Lung (tissue), 12 donors: ENCODE data around the gene LRTM2. TPM values are rescaled to one million over a fixed set of nuclear protein-coding genes. Genes with fewer than 3 reads are reported as not detected.

Experiments used
- ATAC-seq: fragments of 200-7000 bp; cut with Tn5 transposase; one replicate; pipeline ENCODE4 v1.9.1; 2020; ENCODE audit warnings: moderate number of reproducible peaks; ENCODE audit not compliant: insufficient read depth, low FRiP score
- DNase-seq, 3 donors: peaks; one replicate each; pipeline ENCODE4 v3.0.0-alpha.2; 2013 to 2017
- H3K27ac ChIP-seq, 2 donors: one replicate each; pipeline ENCODE4 v1.5.1; 2013; ENCODE audit warnings: mild to moderate bottlenecking in 2 of 2, moderate library complexity in 2 of 2, control low read depth in 1 of 2, inconsistent platforms in 1 of 2, low read depth in 1 of 2, low read length in 1 of 2
- H3K27me3 ChIP-seq, 3 donors: one replicate each; pipeline ENCODE4 v1.5.1; 2013; ENCODE audit warnings: low read length in 2 of 3; ENCODE audit not compliant: control insufficient read depth in 3 of 3, insufficient read depth in 3 of 3
- H3K36me3 ChIP-seq, 4 donors: one replicate each; pipeline ENCODE4 v1.5.1; 2013; ENCODE audit warnings: low read length in 4 of 4, mild to moderate bottlenecking in 1 of 4, moderate library complexity in 1 of 4; ENCODE audit not compliant: control insufficient read depth in 4 of 4, insufficient read depth in 4 of 4
- H3K4me1 ChIP-seq, 5 donors: one replicate each; pipeline ENCODE4 v1.5.1; 2013; ENCODE audit warnings: low read length in 5 of 5, mild to moderate bottlenecking in 2 of 5, moderate library complexity in 1 of 5; ENCODE audit not compliant: control insufficient read depth in 5 of 5, insufficient read depth in 5 of 5
- H3K4me3 ChIP-seq: one replicate; pipeline ENCODE4 v1.5.1; 2013; ENCODE audit warnings: mild to moderate bottlenecking, control low read depth, moderate library complexity
- H3K9ac ChIP-seq, 2 donors: one replicate each; pipeline ENCODE4 v1.5.1; 2013; ENCODE audit warnings: low read length in 2 of 2, control low read depth in 1 of 2; ENCODE audit not compliant: insufficient read depth in 1 of 2
- H3K9me3 ChIP-seq, 4 donors: one replicate each; pipeline ENCODE4 v1.5.1; 2013; ENCODE audit warnings: low read length in 3 of 4, mild to moderate bottlenecking in 1 of 4, moderate library complexity in 1 of 4; ENCODE audit not compliant: control insufficient read depth in 4 of 4, insufficient read depth in 3 of 4
- CTCF ChIP-seq: IDR thresholded peaks from 2 replicates; pipeline ENCODE4 v1.5.1; 2012; ENCODE audit warnings: mild to moderate bottlenecking; ENCODE audit errors: control extremely low read depth, extremely low read depth
- WGBS, 2 donors: extraction: QIAGEN DNeasy Blood & Tissue Kit; methylation state at CpG; one replicate each; pipeline ENCODE4 v1.1.7; 2013; 5-methylcytosine and 5-hydroxymethylcytosine counted together
- polyA plus RNA-seq, 2 donors: library from polyadenylated mRNA; stranded (reverse); fragments of 200-250 nt; gene quantifications; one replicate each; pipeline ENCODE4 v1.2.1, GENCODE V29; 2013
- total RNA-seq, 2 donors: library from RNA; depleted of rRNA in 1 of 2; stranded (reverse); fragments of >200 nt in 1 of 2; gene quantifications; one replicate each; pipeline ENCODE4 v1.2.1, GENCODE V29; 2014 to 2021
- donor health status: control.
- donor health status: control.
- donor health status: Bipolar disorder and iron deficiency.
- donor health status: healthy.
- donor health status: DM: yes; HTN: yes; CAD: no.

The LRTM2 gene
- total and polyA plus RNA-seq, 4 donors: 0.01 to 0.06 TPM; not detected in 2

DNA sequence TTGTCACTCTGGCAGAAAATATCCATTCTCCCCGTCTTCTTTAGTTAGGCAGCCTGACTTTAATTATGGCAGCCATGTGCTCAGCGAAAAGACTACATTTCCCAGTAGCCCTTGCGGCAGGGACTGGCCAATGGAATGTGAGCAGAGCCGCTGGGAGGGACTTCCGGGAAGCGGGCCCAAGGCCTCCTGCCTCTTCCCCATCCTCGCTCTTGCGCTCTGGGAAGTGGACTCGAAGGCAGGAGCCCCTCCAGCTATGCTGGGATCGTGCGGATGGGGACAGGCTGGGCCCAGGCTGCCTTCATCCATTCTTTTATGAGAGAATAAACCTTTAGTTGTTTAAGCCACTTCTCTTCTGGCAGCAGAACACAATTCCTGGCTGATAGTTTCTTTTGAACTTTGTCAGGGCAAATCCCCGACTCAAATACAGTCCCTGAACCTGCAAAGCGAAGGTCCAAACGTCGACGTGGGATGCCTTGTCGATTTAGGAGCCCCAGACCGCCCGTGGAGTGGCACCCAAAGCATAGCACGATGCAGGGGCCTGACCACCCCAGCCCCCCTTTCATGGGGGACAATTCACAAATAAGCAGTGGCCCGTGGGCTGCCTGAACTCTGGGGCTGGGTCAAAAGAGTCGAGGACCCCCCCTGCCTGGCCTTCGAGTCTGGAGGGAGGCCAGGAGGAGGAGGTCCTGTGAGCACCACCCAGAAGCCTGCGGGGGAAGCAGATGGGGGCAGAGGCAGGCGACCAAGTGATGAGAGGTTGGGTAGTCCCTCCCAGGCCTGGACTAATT, 15.6 kb upstream of the LRTM2 start:
- peak; percentile 90 for ATAC-seq
- Histone ChIP-seq H3K4me1 (peaks cover 0 to 6% (median 0%) of the 10 kb centered on the region in 5 donors), H3K4me3 (no peak overlapping the region), H3K9me3 (no peaks in the 10 kb centered on the region), H3K9ac (no peak overlapping the region), H3K27me3 (no peaks in the 10 kb centered on the region), H3K36me3 (no peaks in the 10 kb centered on the region), H3K27ac (no peak overlapping the region)
- no peak for TF ChIP-seq CTCF
- 54 to 56% methylated on average over 25 of the region's 25 CpGs for WGBS, 2 donors
- DNase-seq: peak; percentile 91 to 93 (median 92)

DNA sequence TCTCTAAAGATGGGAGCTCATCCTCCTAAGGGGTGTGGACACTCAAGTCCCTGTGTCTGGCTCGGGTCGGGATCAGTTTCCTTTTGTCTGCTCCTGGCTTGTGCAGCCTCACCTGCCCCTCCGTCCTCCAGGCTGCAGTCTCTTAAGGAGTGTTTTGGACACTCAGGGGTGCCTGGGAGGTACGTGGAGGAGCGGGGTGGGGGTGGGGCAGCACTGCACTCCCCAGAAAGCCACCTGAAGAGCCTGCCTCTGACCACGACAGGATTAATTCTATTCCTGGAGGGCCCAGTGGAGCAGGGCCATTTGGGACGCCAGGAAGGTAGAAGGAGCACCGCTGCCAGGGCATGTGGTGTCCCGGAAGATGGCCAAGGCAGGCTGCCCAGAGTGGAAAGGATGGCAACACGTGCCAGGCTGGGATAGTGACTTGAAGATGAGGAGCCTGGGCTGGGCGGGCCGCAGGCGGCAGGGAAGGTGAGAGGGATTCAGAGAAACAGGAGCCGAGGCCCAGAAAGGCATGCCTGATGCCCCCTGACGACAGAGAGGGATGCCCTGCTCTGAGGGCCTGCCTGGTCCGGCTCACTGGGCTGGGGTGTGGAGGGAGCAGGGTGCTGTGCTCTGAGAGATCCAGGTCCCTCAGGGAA, 14.8 kb upstream of the LRTM2 start:
- ATAC-seq (no peak), DNase-seq (no peak)
- Histone ChIP-seq H3K27ac (no peak overlapping the region), H3K27me3 (no peaks in the 10 kb centered on the region), H3K36me3 (no peaks in the 10 kb centered on the region), H3K9ac (no peak overlapping the region), H3K9me3 (no peaks in the 10 kb centered on the region), H3K4me3 (no peak overlapping the region), H3K4me1 (peaks cover 0 to 6% (median 0%) of the 10 kb centered on the region in 5 donors)
- TF ChIP-seq CTCF: no peak
- WGBS, 2 donors: 93 to 95% methylated on average over 16 of the region's 16 CpGs

DNA sequence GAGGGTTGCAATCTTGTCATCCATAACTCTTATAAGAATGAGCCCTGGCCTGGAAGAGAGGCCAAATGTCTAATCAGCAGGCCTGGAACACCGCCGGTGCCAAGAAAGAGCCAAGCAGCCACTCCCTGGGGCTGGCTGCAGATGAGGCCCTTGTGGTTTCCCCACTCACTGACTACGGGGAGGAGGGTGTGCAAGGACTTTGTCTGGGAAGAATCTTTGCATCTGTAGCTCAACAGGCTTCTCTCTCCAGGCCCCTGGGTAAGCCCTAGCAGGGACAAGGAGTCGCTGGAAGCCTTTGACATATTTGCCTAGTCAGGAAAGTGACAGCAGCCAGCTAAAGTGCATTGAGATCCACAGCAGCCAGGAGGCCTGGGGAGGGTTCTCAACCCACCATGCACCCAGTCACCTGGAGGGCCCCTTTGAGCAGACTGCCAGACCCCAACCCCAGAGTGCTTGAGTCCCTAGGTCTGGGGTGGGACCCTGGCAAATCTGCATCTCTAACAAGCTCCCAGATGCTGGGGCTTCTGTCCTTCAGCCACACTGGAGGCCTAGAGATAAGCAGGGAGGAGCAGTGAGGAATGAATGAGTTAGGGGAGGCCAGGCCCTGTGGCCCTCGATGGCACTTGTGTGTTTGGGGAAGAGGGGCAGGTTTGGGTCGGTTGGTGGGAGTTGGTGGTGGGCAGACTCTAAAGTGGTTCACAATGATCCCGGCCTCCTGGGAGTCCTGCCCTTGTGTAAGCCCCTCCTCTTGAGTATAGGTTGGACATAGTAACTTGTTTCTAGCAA, 13.9 kb upstream of the LRTM2 start:
- H3K27me3 ChIP-seq: no peaks in the 10 kb centered on the region
- no peak overlapping the region for H3K9ac ChIP-seq
- ATAC-seq (no peak), DNase-seq (peak in 1 of 3 donors; percentile 22)
- no peak overlapping the region for H3K4me3 ChIP-seq
- H3K9me3 ChIP-seq: no peaks in the 10 kb centered on the region
- H3K27ac ChIP-seq: no peak overlapping the region
- WGBS, 2 donors: 72 to 75% methylated on average over 7 of the region's 7 CpGs
- peaks cover 0 to 6% (median 0%) of the 10 kb centered on the region in 5 donors for H3K4me1 ChIP-seq
- no peaks in the 10 kb centered on the region for H3K36me3 ChIP-seq
- no peak for TF ChIP-seq CTCF
